Breast epithelium (tissue), 4 donors: ENCODE data around the gene FYB1. TPM values are rescaled to one million over a fixed set of nuclear protein-coding genes. Genes with fewer than 3 reads are reported as not detected.

Experiments
- DNase-seq, 2 donors: peaks; one replicate each; pipeline ENCODE4 v3.0.0-alpha.2; 2019; ENCODE audit warnings: low spot score in 2 of 2
- H3K27ac ChIP-seq, 2 donors: fragments of 200-600 bp; sonication (generic) in 1 of 2; one replicate each; pipeline ENCODE4 v1.5.1; 2016 to 2019; ENCODE audit warnings: mild to moderate bottlenecking in 1 of 2
- H3K27me3 ChIP-seq, 2 donors: fragments of 200-600 bp; sonication (generic) in 1 of 2; one replicate each; pipeline versions ENCODE4 v1.5.1 to v1.6.0; 2017 to 2019; ENCODE audit warnings: control low read depth in 1 of 2, mild to moderate bottlenecking in 1 of 2
- H3K36me3 ChIP-seq: fragments of 200-600 bp; one replicate; pipeline ENCODE4 v1.5.1; 2019
- H3K4me1 ChIP-seq, 2 donors: fragments of 200-600 bp; sonication (generic); one replicate each; pipeline ENCODE4 v1.5.1; 2016 to 2019; ENCODE audit warnings: control low read depth in 1 of 2
- H3K4me3 ChIP-seq, 3 donors: fragments of 200-600 bp; sonication (generic); 1 replicate in 2 of 3; 2 replicates in 1 of 3; pipeline ENCODE4 v1.5.1; 2016 to 2019; ENCODE audit warnings: mild to moderate bottlenecking in 3 of 3, moderate library complexity in 2 of 3
- H3K9me3 ChIP-seq, 2 donors: fragments of 200-600 bp; sonication (generic) in 1 of 2; one replicate each; pipeline ENCODE4 v1.5.1; 2016 to 2019; ENCODE audit warnings: control low read depth in 1 of 2
- CTCF ChIP-seq, 3 donors: fragments of 450-650 bp; IDR thresholded peaks; one replicate each; pipeline ENCODE4 v1.5.1; 2016 to 2017; ENCODE audit warnings: antibody characterized with exemption in 3 of 3, mild to moderate bottlenecking in 3 of 3, moderate library complexity in 3 of 3
- POLR2A ChIP-seq: fragments of 450-650 bp; IDR thresholded peaks from one replicate; pipeline ENCODE4 v1.6.1; 2016; ENCODE audit warnings: antibody characterized with exemption, mild to moderate bottlenecking, moderate library complexity
- POLR2AphosphoS5 ChIP-seq, 3 donors: sonication (generic); formaldehyde crosslinking; IDR thresholded peaks; one replicate each; pipeline ENCODE4 v1.6.1; 2017; ENCODE audit warnings: antibody characterized with exemption in 3 of 3
- intact Hi-C: fragments of 100-400 bp; cut with DNase I; formaldehyde crosslinking; loops from one replicate; pipeline ENCODE4 v1.15.1; 2023; ENCODE audit warnings: low total_unique reads
- total RNA-seq, 3 donors: library from RNA; depleted of rRNA; stranded (reverse); fragments of >200 nt; gene quantifications; one replicate each; pipeline ENCODE4 v1.1.0, GENCODE V29; 2016

The FYB1 gene
- total RNA-seq, 3 donors from 2014 or later, result 10.2 to 17.9 (median 11.4) TPM

- no peak overlapping the region for H3K27ac ChIP-seq
- intact Hi-C loops, result loop anchor here (5.0 kb wide), 1 partner anchor 177 kb away; no protein-coding TSS in a partner anchor
- no peaks in the 10 kb centered on the region for H3K27me3 ChIP-seq
- no peaks in the 10 kb centered on the region for H3K36me3 ChIP-seq
- no peak overlapping the region for H3K4me3 ChIP-seq
- no peaks in the 10 kb centered on the region for H3K9me3 ChIP-seq
- TF ChIP-seq CTCF (IDR thresholded peaks at IDR 0.05), result no peak
- TF ChIP-seq POLR2A, result no peak
- no peak for TF ChIP-seq POLR2AphosphoS5 (IDR thresholded peaks at IDR 0.05)
- no peaks in the 10 kb centered on the region for H3K4me1 ChIP-seq
- DNase-seq, result no peak
Observed at GRCh38 chr5:39194466-39195136, 24.8 kb downstream of the FYB1 start.

GRCh38 chr5:39193553-39194465, 25.6 kb downstream of the FYB1 start:
- H3K4me1 ChIP-seq, result no peaks in the 10 kb centered on the region
- H3K4me3 ChIP-seq, result no peak overlapping the region
- H3K9me3 ChIP-seq, result no peaks in the 10 kb centered on the region
- intact Hi-C loops, result loop anchor here (5.0 kb wide), 1 partner anchor 177 kb away; no protein-coding TSS in a partner anchor
- H3K27ac ChIP-seq, result no peak overlapping the region
- H3K27me3 ChIP-seq, result no peaks in the 10 kb centered on the region
- TF ChIP-seq POLR2AphosphoS5 (IDR thresholded peaks at IDR 0.05) (no peak), POLR2A (no peak), CTCF (IDR thresholded peaks at IDR 0.05) (no peak)
- H3K36me3 ChIP-seq, result no peaks in the 10 kb centered on the region
- DNase-seq, result no peak

- no peak overlapping the region for H3K27ac ChIP-seq
- intact Hi-C loops, result loop anchor here (5.0 kb wide), 1 partner anchor 175 kb away; no protein-coding TSS in a partner anchor
Observed at GRCh38 chr5:39192450-39193160, 26.8 kb downstream of the FYB1 start.

GRCh38 chr5:39191216-39191615, 28.1 kb downstream of the FYB1 start:
- intact Hi-C loops, result loop anchor here (5.0 kb wide), 1 partner anchor 174 kb away; no protein-coding TSS in a partner anchor
- TF ChIP-seq POLR2AphosphoS5 (IDR thresholded peaks at IDR 0.05), result no peak
- TF ChIP-seq POLR2A, result no peak
- TF ChIP-seq CTCF (IDR thresholded peaks at IDR 0.05), result no peak
- no peak for DNase-seq
- Histone ChIP-seq H3K4me3 (no peak overlapping the region), H3K9me3 (no peaks in the 10 kb centered on the region), H3K36me3 (no peaks in the 10 kb centered on the region), H3K27me3 (no peaks in the 10 kb centered on the region), H3K4me1 (no peaks in the 10 kb centered on the region), H3K27ac (no peak overlapping the region)

More at GRCh38 chr5:39192450-39193160, 26.8 kb downstream of the FYB1 start:
- Histone ChIP-seq H3K27me3 (no peaks in the 10 kb centered on the region), H3K36me3 (no peaks in the 10 kb centered on the region), H3K4me3 (no peak overlapping the region), H3K4me1 (no peaks in the 10 kb centered on the region), H3K9me3 (no peaks in the 10 kb centered on the region)
- TF ChIP-seq POLR2A (no peak), CTCF (IDR thresholded peaks at IDR 0.05) (no peak), POLR2AphosphoS5 (IDR thresholded peaks at IDR 0.05) (no peak)
- DNase-seq, result no peak
